DND-41 (cell line): ENCODE measurements around the gene GATA3.

Experiments used
- CTCF ChIP-seq: IDR thresholded peaks from 2 replicates; pipeline ENCODE4 v1.5.1; 2012; ENCODE audit warnings: borderline replicate concordance, low read length, moderate library complexity, mild to moderate bottlenecking; ENCODE audit not compliant: poor library complexity, severe bottlenecking; ENCODE audit errors: extremely low read depth
- EZH2 ChIP-seq: IDR thresholded peaks from 3 replicates; pipeline ENCODE4 v1.6.1; 2012; ENCODE audit warnings: borderline replicate concordance, low read depth, mild to moderate bottlenecking, moderate library complexity, low read length, inconsistent platforms; ENCODE audit not compliant: severe bottlenecking

GRCh38 chr10:8050556-8051108 lies 3.9 kb upstream of the GATA3 start:
- TF ChIP-seq CTCF (no peak), EZH2 (no peak)
